Measurements from ENCODE around the gene MNX1.

DNA sequence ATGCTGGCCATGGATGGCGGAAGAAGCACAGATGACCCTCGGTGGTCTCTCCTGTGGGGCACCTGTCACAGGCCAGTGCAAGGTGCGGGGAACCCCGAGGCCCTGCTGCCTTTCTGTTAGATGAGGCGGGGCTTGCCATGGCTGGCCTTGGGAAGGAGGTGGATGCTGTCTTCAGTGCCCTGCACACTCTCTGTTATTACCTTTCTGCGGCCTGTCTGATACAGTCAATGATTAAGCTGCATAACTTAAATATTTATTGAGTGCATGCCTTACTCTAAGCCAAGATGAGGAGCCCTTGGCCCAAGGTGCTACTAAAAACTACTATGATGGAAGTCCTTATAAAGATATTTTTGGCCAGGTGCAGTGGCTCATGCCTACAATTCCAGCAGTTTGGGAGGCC is 36.7 kb upstream of the MNX1 start:
- TF ChIP-seq, protein P1, sequence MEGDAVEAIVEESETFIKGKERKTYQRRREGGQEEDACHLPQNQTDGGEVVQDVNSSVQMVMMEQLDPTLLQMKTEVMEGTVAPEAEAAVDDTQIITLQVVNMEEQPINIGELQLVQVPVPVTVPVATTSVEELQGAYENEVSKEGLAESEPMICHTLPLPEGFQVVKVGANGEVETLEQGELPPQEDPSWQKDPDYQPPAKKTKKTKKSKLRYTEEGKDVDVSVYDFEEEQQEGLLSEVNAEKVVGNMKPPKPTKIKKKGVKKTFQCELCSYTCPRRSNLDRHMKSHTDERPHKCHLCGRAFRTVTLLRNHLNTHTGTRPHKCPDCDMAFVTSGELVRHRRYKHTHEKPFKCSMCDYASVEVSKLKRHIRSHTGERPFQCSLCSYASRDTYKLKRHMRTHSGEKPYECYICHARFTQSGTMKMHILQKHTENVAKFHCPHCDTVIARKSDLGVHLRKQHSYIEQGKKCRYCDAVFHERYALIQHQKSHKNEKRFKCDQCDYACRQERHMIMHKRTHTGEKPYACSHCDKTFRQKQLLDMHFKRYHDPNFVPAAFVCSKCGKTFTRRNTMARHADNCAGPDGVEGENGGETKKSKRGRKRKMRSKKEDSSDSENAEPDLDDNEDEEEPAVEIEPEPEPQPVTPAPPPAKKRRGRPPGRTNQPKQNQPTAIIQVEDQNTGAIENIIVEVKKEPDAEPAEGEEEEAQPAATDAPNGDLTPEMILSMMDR (conservative IDR thresholded peaks at IDR 0.05; ENCODE audit: low read length) = no peak
- TF ChIP-seq EZH2phosphoT487 (IDR thresholded peaks at IDR 0.05; ENCODE audit: borderline replicate concordance, low read depth, low read length) = no peak

Measured in OCI-LY7 (cell line).